GM18511 (cell line): Measurements from ENCODE around the gene LDB1.

Source experiments
- ATAC-seq: cut with Tn5 transposase; IDR thresholded peaks from one replicate; pipeline ENCODE4 v1.9.1; 2021; ENCODE audit warnings: mild to moderate bottlenecking, moderate library complexity; ENCODE audit not compliant: unreplicated experiment

The LDB1 gene

GRCh38 chr10:102065561-102066398, 54.4 kb downstream of the LDB1 start:
- ATAC-seq: peak; percentile 29

GRCh38 chr10:102064868-102065560, 55.2 kb downstream of the LDB1 start, which contains the start of gene HPS6:
Gene HPS6, plus strand, starts transcription at chr10:102065349. Its CDS starts 126 bp downstream, at chr10:102065475.
- ATAC-seq: peak; percentile 93

- no peak for ATAC-seq
These were observed 55.7 kb downstream of the LDB1 start for GRCh38 chr10:102064503-102064867.

GRCh38 chr10:102059987-102060386, 60.2 kb downstream of the LDB1 start:
- ATAC-seq: no peak
